Ovary (tissue), 3 donors: ENCODE measurements around the gene ACSS2.

ENCODE experiments used
- POLR2A ChIP-seq: fragments of 450-650 bp; IDR thresholded peaks from one replicate; pipeline ENCODE4 v1.6.1; 2017; ENCODE audit warnings: antibody characterized with exemption, mild to moderate bottlenecking, moderate library complexity
- TF ChIP-seq, protein P1 (sequence below), 3 donors: fragments of 450-650 bp in 2 of 3; fragments of 200-600 bp in 1 of 3; IDR thresholded peaks; one replicate each; pipeline versions ENCODE4 v1.5.1 to v1.8.0; 2016 to 2022; ENCODE audit warnings: antibody characterized with exemption in 3 of 3, mild to moderate bottlenecking in 1 of 3
- donor health status: DM: no; HTN: no; CAD: no.

DNA sequence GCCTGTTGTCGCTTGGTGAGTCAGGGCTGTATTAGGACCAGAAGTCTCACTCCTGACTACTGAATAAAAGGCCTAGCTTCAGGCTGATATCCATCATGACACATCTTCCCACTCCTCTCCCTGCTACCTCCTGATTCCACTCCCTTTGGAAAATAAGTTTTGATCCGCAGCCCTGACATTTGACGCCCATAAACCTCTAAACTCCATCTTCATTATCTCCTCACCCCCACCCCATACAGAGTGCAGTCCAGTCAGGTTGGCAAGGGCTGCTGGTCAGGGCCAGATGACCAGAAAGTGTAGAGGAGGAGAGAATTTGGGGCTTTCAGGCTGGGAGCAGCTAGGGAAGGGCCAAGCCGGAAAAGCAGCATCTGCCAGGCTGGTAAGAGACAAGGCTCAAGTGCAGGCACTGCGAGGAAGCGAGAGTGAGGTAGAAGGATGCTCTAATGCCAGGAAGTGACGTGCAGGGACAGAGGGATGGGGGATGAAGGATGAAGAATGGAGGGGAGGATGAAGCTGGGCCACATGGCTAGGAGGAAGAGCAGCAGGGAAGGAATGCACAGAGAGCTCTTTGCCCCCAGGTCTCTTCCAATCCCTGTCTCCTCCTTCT, 5.0 kb upstream of the ACSS2 start:
- TF ChIP-seq, protein P1, sequence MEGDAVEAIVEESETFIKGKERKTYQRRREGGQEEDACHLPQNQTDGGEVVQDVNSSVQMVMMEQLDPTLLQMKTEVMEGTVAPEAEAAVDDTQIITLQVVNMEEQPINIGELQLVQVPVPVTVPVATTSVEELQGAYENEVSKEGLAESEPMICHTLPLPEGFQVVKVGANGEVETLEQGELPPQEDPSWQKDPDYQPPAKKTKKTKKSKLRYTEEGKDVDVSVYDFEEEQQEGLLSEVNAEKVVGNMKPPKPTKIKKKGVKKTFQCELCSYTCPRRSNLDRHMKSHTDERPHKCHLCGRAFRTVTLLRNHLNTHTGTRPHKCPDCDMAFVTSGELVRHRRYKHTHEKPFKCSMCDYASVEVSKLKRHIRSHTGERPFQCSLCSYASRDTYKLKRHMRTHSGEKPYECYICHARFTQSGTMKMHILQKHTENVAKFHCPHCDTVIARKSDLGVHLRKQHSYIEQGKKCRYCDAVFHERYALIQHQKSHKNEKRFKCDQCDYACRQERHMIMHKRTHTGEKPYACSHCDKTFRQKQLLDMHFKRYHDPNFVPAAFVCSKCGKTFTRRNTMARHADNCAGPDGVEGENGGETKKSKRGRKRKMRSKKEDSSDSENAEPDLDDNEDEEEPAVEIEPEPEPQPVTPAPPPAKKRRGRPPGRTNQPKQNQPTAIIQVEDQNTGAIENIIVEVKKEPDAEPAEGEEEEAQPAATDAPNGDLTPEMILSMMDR (IDR thresholded peaks at IDR 0.05), result no peak
- TF ChIP-seq POLR2A, result no peak
